H1 (cell line): ENCODE results near the gene FHIT. TPM values are rescaled to one million over a fixed set of nuclear protein-coding genes. Genes with fewer than 3 reads are reported as not detected.

Experiments
- CTCF ChIA-PET: fragments of 300-600 bp; sonication (Branson Sonifier 250); formaldehyde crosslinking; loops from one replicate; lab custom pipeline; 2021; ENCODE audit not compliant: partially characterized antibody; lab: Charles Lee
- POLR2A ChIA-PET: fragments of 300-600 bp; sonication (Branson Sonifier 250); formaldehyde crosslinking; loops from one replicate; lab custom pipeline; 2021; ENCODE audit warnings: inconsistent platforms; ENCODE audit not compliant: partially characterized antibody; lab: Charles Lee
- DNase-seq, 2 experiments: peaks; one replicate each; pipeline versions ENCODE4 v3.0.0 to v3.0.0-alpha.2; 2010 to 2022; ENCODE audit warnings: low spot score in 2 of 2, low read depth in 1 of 2, mixed read lengths in 1 of 2
- FAIRE-seq: peaks from 2 replicates; lab custom pipeline; 2011; peaks lifted over from hg19 to GRCh38; lab: Jason Lieb, UNC
- H2AFZ ChIP-seq: 2 replicates; pipeline ENCODE4 v1.8.1; 2012; ENCODE audit warnings: low read length, inconsistent platforms
- H2AK5ac ChIP-seq: 2 replicates; pipeline ENCODE4 v1.6.1; 2013; ENCODE audit warnings: low read depth, low read length
- H2BK120ac ChIP-seq: replicated peaks from 2 replicates; pipeline ENCODE3; 2013; ENCODE audit warnings: low read depth, low read length, inconsistent platforms
- H2BK12ac ChIP-seq: 2 replicates; pipeline ENCODE4 v1.6.1; 2013; ENCODE audit warnings: low read depth, low read length
- H2BK15ac ChIP-seq: 2 replicates; pipeline ENCODE4 v1.6.1; 2013; ENCODE audit warnings: low read length
- H2BK20ac ChIP-seq: 2 replicates; pipeline ENCODE4 v1.6.1; 2013; ENCODE audit warnings: low read length
- H2BK5ac ChIP-seq: 2 replicates; pipeline ENCODE4 v1.6.1; 2013; ENCODE audit warnings: low read depth, low read length
- H3K14ac ChIP-seq: 2 replicates; pipeline ENCODE4 v1.6.1; 2013; ENCODE audit warnings: inconsistent platforms; ENCODE audit not compliant: insufficient read length
- H3K18ac ChIP-seq: 2 replicates; pipeline ENCODE4 v1.6.1; 2013; ENCODE audit warnings: low read length; ENCODE audit errors: extremely low read depth
- H3K23ac ChIP-seq: 2 replicates; pipeline ENCODE4 v1.6.1; 2013; ENCODE audit warnings: inconsistent platforms; ENCODE audit not compliant: insufficient read length
- H3K23me2 ChIP-seq: 2 replicates; pipeline ENCODE4 v1.6.1; 2013; ENCODE audit warnings: low read depth, low read length
- H3K27ac ChIP-seq: 2 replicates; pipeline ENCODE4 v1.6.1; 2011; ENCODE audit warnings: low read depth, low read length, inconsistent platforms
- H3K27me3 ChIP-seq, 4 experiments: replicated peaks in 1 of 4; 1 replicate in 1 of 4; 2 replicates in 3 of 4; pipeline versions ENCODE4 v1.6.1 to v1.8.1; 2011 to 2013; ENCODE audit warnings: low read length in 3 of 4, mild to moderate bottlenecking in 3 of 4, inconsistent platforms in 2 of 4, mixed read lengths in 2 of 4, moderate library complexity in 1 of 4; ENCODE audit not compliant: control insufficient read depth in 3 of 4, insufficient read depth in 3 of 4; ENCODE audit errors: extremely low read depth in 1 of 4
- H3K36me3 ChIP-seq, 4 experiments: 2 replicates each; pipeline versions ENCODE4 v1.6.1 to v1.8.1; 2011 to 2013; ENCODE audit warnings: mild to moderate bottlenecking in 4 of 4, low read length in 3 of 4, moderate library complexity in 2 of 4, control low read depth in 1 of 4, inconsistent platforms in 1 of 4; ENCODE audit not compliant: insufficient read depth in 4 of 4, control insufficient read depth in 2 of 4
- H3K4ac ChIP-seq: replicated peaks from 2 replicates; pipeline ENCODE3; 2013; ENCODE audit warnings: low read length, low read depth, mixed read lengths, inconsistent platforms; ENCODE audit not compliant: insufficient read length
- H3K4me1 ChIP-seq, 4 experiments: replicated peaks in 1 of 4; 1 replicate in 1 of 4; 2 replicates in 3 of 4; pipeline versions ENCODE4 v1.6.1 to v1.8.1; 2011 to 2013; ENCODE audit warnings: low read length in 3 of 4, inconsistent platforms in 2 of 4, mixed read lengths in 1 of 4; ENCODE audit not compliant: insufficient read depth in 4 of 4, control insufficient read depth in 3 of 4
- H3K4me2 ChIP-seq, 2 experiments: 2 replicates each; pipeline versions ENCODE4 v1.6.1 to v1.8.1; 2011 to 2013; ENCODE audit warnings: low read depth in 2 of 2, low read length in 2 of 2, control low read depth in 1 of 2, inconsistent platforms in 1 of 2, mild to moderate bottlenecking in 1 of 2; ENCODE audit not compliant: insufficient read depth in 1 of 2
- H3K4me3 ChIP-seq, 4 experiments: fragments of 200-600, 300-600 bp in 1 of 4; sonication (generic), shearing (Covaris generic), sonication (Bioruptor Twin) in 1 of 4; 2 replicates each; pipeline versions ENCODE4 v1.5.1 to v1.8.1; 2011 to 2016; ENCODE audit warnings: low read length in 4 of 4, low read depth in 3 of 4, control low read depth in 2 of 4, inconsistent platforms in 2 of 4, mild to moderate bottlenecking in 2 of 4, mixed read lengths in 1 of 4, moderate library complexity in 1 of 4; ENCODE audit not compliant: insufficient read depth in 2 of 4; ENCODE audit errors: extremely low read depth in 1 of 4
- H3K56ac ChIP-seq: replicated peaks from 2 replicates; pipeline ENCODE3; 2013; ENCODE audit warnings: low read depth, mild to moderate bottlenecking, mixed read lengths, low read length, inconsistent platforms; ENCODE audit not compliant: insufficient read length
- H3K79me1 ChIP-seq: 2 replicates; pipeline ENCODE4 v1.6.1; 2013; ENCODE audit warnings: low read depth, low read length, control low read depth
- H3K79me2 ChIP-seq, 2 experiments: 2 replicates each; pipeline versions ENCODE4 v1.6.1 to v1.8.1; 2012 to 2013; ENCODE audit warnings: low read length in 2 of 2, mild to moderate bottlenecking in 2 of 2, inconsistent platforms in 1 of 2; ENCODE audit not compliant: insufficient read depth in 2 of 2, control insufficient read depth in 1 of 2
- H3K9ac ChIP-seq, 4 experiments: replicated peaks in 1 of 4; 1 replicate in 1 of 4; 2 replicates in 3 of 4; pipeline versions ENCODE4 v1.6.1 to v1.8.1; 2011 to 2013; ENCODE audit warnings: low read depth in 3 of 4, low read length in 3 of 4, control low read depth in 2 of 4, mild to moderate bottlenecking in 2 of 4, moderate library complexity in 2 of 4, inconsistent platforms in 1 of 4; ENCODE audit errors: extremely low read depth in 1 of 4
- H3K9me3 ChIP-seq, 2 experiments: 2 replicates each; pipeline versions ENCODE4 v1.6.1 to v1.8.1; 2012 to 2013; ENCODE audit warnings: mild to moderate bottlenecking in 2 of 2, moderate library complexity in 2 of 2, control low read depth in 1 of 2, inconsistent platforms in 1 of 2, low read depth in 1 of 2, low read length in 1 of 2, mixed read lengths in 1 of 2; ENCODE audit not compliant: insufficient read depth in 2 of 2
- H4K20me1 ChIP-seq, 2 experiments: replicated peaks in 1 of 2; 2 replicates each; pipeline versions ENCODE3 to v1.8.1; 2011 to 2013; ENCODE audit warnings: inconsistent platforms in 2 of 2, low read length in 2 of 2, mild to moderate bottlenecking in 1 of 2; ENCODE audit not compliant: insufficient read depth in 2 of 2, control insufficient read depth in 1 of 2
- H4K5ac ChIP-seq: 2 replicates; pipeline ENCODE4 v1.6.1; 2013; ENCODE audit warnings: low read length, low read depth, mixed read lengths, inconsistent platforms; ENCODE audit not compliant: insufficient read length
- H4K8ac ChIP-seq: 2 replicates; pipeline ENCODE4 v1.8.0; 2013; ENCODE audit warnings: mild to moderate bottlenecking, moderate library complexity, low read length, inconsistent platforms; ENCODE audit not compliant: insufficient read depth; ENCODE audit errors: extremely low read depth
- H4K91ac ChIP-seq: replicated peaks from 2 replicates; pipeline ENCODE3; 2013; ENCODE audit warnings: low read length, mixed read lengths, inconsistent platforms; ENCODE audit not compliant: insufficient read length
- BCL11A ChIP-seq, 2 experiments: IDR thresholded peaks; one replicate each; pipeline ENCODE4 v1.6.1; 2011; ENCODE audit warnings: low read depth in 2 of 2, low read length in 2 of 2, mild to moderate bottlenecking in 2 of 2
- EP300 ChIP-seq, 2 experiments: IDR thresholded peaks; 1 replicate in 1 of 2; 2 replicates in 1 of 2; pipeline ENCODE4 v1.6.1; 2011 to 2012; ENCODE audit warnings: low read depth in 2 of 2, low read length in 2 of 2, mild to moderate bottlenecking in 2 of 2, borderline replicate concordance in 1 of 2, inconsistent platforms in 1 of 2, moderate library complexity in 1 of 2
- EZH2 ChIP-seq: fragments of 200-600 bp; sonication (generic); IDR thresholded peaks from 2 replicates; pipeline ENCODE4 v1.7.1; 2012; ENCODE audit warnings: low read depth, mild to moderate bottlenecking, moderate library complexity, low read length, inconsistent platforms; ENCODE audit not compliant: severe bottlenecking
- GTF2F1 ChIP-seq: IDR thresholded peaks from 2 replicates; pipeline ENCODE4 v1.6.1; 2012; ENCODE audit warnings: low read depth, low read length, improper control_type of control experiment, borderline replicate concordance
- KDM4A ChIP-seq: IDR thresholded peaks from one replicate; pipeline ENCODE4 v1.7.1; 2012; ENCODE audit warnings: low read depth, mild to moderate bottlenecking, moderate library complexity, low read length, inconsistent platforms; ENCODE audit not compliant: severe bottlenecking
- NANOG ChIP-seq: IDR thresholded peaks from 2 replicates; pipeline ENCODE4 v1.6.1; 2011; ENCODE audit warnings: low read length, low read depth, mild to moderate bottlenecking, inconsistent platforms; ENCODE audit not compliant: insufficient read depth, poor library complexity, severe bottlenecking
- POU5F1 ChIP-seq: IDR thresholded peaks from 2 replicates; pipeline ENCODE4 v1.6.1; 2011; ENCODE audit warnings: low read depth, mild to moderate bottlenecking, low read length, moderate library complexity
- RXRA ChIP-seq: IDR thresholded peaks from 2 replicates; pipeline ENCODE4 v1.6.1; 2011; ENCODE audit warnings: low read depth, mild to moderate bottlenecking, low read length, moderate library complexity; ENCODE audit not compliant: insufficient read depth
- SIN3A ChIP-seq, 2 experiments: IDR thresholded peaks in 1 of 2; conservative IDR thresholded peaks in 1 of 2; 2 replicates each; pipeline ENCODE4 v1.6.1; 2011 to 2012; ENCODE audit warnings: low read length in 2 of 2, improper control_type of control experiment in 1 of 2, low read depth in 1 of 2, mild to moderate bottlenecking in 1 of 2
- SIRT6 ChIP-seq: IDR thresholded peaks from one replicate; pipeline ENCODE4 v1.7.1; 2012; ENCODE audit warnings: low read length, inconsistent platforms
- SUZ12 ChIP-seq: fragments of 200-600 bp; sonication (generic); IDR thresholded peaks from 2 replicates; pipeline ENCODE4 v1.6.1; 2012; ENCODE audit warnings: mild to moderate bottlenecking, inconsistent platforms, low read length, moderate library complexity, mixed read lengths
- WGBS, 2 experiments: shearing (Covaris generic) in 1 of 2; methylation state at CpG; one replicate each; pipeline versions ENCODE4 v1.1.6 to v1.1.7; 2013 to 2015; ENCODE audit warnings: low lambda C conversion rate in 2 of 2, mixed read lengths in 2 of 2, inconsistent platforms in 1 of 2, low coverage in 1 of 2, missing lambda C conversion rate in 1 of 2; ENCODE audit not compliant: insufficient replicate concordance in 2 of 2, insufficient coverage in 1 of 2, insufficient read length in 1 of 2; ENCODE audit errors: extremely low coverage in 1 of 2, missing lambda C conversion rate in 1 of 2; 5-methylcytosine and 5-hydroxymethylcytosine counted together
- polyA plus RNA-seq, 7 experiments: library from polyadenylated mRNA; depleted of rRNA in 3 of 7; stranded (reverse) in 5 of 7; unstranded in 2 of 7; fragments of >200 nt in 5 of 7; fragments of 200-250 nt in 2 of 7; gene quantifications; 1 replicate in 5 of 7; 2 replicates in 1 of 7; 4 replicates in 1 of 7; pipeline versions ENCODE4 v1.2.1 to v1.2.3, GENCODE V29; 2011 to 2013; ENCODE audit warnings: missing spikeins in 2 of 7, mixed read lengths in 2 of 7
- total RNA-seq: library from RNA; stranded (reverse); fragmentation: NEBNext Ultra II Directional; extraction: Animal tissue kit (Norgen Biotek cat#: 25700); gene quantifications from 2 replicates; pipeline ENCODE4 v1.2.1, GENCODE V29; 2021
- TF ChIP-seq, protein P1 (sequence below): IDR thresholded peaks from 2 replicates; pipeline ENCODE4 v1.6.1; 2011; ENCODE audit warnings: low read depth, mild to moderate bottlenecking, low read length; ENCODE audit not compliant: insufficient read depth

Gene FHIT
- total and polyA plus RNA-seq, 2 of the 8 experiments (the other 6 are each of a cell fraction or from before 2014, with no cell fraction given) = 1.2 to 3.2 TPM

DNA sequence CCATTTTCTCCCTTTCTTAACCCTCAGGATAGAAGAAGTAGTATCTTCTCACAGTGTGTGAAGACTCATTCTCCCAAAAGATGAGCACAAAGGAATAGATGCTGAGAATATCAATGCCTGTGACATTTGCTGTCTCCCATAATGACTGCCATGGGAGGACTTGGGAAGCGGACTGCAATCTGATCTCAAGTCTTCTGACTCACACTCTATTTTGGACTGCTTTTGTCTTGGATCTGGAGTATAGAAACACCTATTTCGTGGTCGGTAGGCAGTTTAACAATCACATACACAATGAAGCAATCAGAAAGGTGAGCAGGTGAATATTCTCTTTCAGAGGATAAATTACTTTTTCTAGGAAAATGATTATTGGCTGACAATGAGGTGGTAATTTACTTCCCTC lies 852.0 kb downstream of the FHIT start:
- H3K27me3 ChIP-seq = no peaks in the 10 kb centered on the region
- H3K9ac ChIP-seq = no peak overlapping the region
- no peaks in the 10 kb centered on the region for H3K79me1 ChIP-seq
- no peak overlapping the region for H2BK12ac ChIP-seq
- H2BK20ac ChIP-seq = no peak overlapping the region
- no peaks in the 10 kb centered on the region for H3K23me2 ChIP-seq
- H4K5ac ChIP-seq = no peak overlapping the region
- H2AFZ ChIP-seq = no peak overlapping the region
- DNase-seq (no peak), FAIRE-seq (no peak)
- no peaks in the 10 kb centered on the region for H3K79me2 ChIP-seq
- H2AK5ac ChIP-seq = no peak overlapping the region
- peaks cover 0 to 3% (median 1%) of the 10 kb centered on the region in 4 experiments; a peak in 2 of 7 replicates for H3K4me1 ChIP-seq
- H3K27ac ChIP-seq = no peak overlapping the region
- whole genome bisulfite sequencing, 2 experiments = 98% methylated on average over 3 of the region's 3 CpGs; no CpG with 5 or more reads in 1 of the 2 experiments
- no peak overlapping the region for H2BK120ac ChIP-seq
- POLR2A ChIA-PET = no interaction called here
- H3K4me3 ChIP-seq = no peak overlapping the region
- no peak overlapping the region for H3K18ac ChIP-seq
- no peak overlapping the region for H2BK5ac ChIP-seq
- H4K8ac ChIP-seq = no peak overlapping the region
- no peak overlapping the region for H2BK15ac ChIP-seq
- no peaks in the 10 kb centered on the region; a peak in 1 of 8 replicates for H3K36me3 ChIP-seq
- H3K4me2 ChIP-seq = no peak overlapping the region
- no peak overlapping the region for H4K91ac ChIP-seq
- H3K9me3 ChIP-seq = no peaks in the 10 kb centered on the region
- no peak overlapping the region for H3K4ac ChIP-seq
- CTCF ChIA-PET = no interaction called here
- no peaks in the 10 kb centered on the region for H4K20me1 ChIP-seq
- no peak overlapping the region for H3K23ac ChIP-seq
- no peak overlapping the region for H3K14ac ChIP-seq
- no peak overlapping the region for H3K56ac ChIP-seq
- TF ChIP-seq BCL11A (IDR thresholded peaks at IDR 0.05; ENCODE audit: low read depth in 2 of 2, low read length in 2 of 2) (no peak), NANOG (no peak), SIRT6 (no peak), EZH2 (no peak), RXRA (no peak), GTF2F1 (no peak), SUZ12 (no peak), SIN3A (conservative IDR thresholded peaks at IDR 0.05 in 1 of 2, IDR thresholded peaks at IDR 0.05 in 1 of 2; ENCODE audit: low read depth in 1 of 2, low read length in 2 of 2) (no peak), POU5F1 (no peak), KDM4A (no peak), EP300 (IDR thresholded peaks at IDR 0.05; ENCODE audit: borderline replicate concordance in 1 of 2, low read depth in 2 of 2, low read length in 2 of 2) (no peak)
- TF ChIP-seq, protein P1, sequence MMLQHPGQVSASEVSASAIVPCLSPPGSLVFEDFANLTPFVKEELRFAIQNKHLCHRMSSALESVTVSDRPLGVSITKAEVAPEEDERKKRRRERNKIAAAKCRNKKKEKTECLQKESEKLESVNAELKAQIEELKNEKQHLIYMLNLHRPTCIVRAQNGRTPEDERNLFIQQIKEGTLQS = no peak
